Measurements from ENCODE around the gene PPP2R2C. TPM values are rescaled to one million over a fixed set of nuclear protein-coding genes. Genes with fewer than 3 reads are reported as not detected.

Gene PPP2R2C
- total RNA-seq, 1 experiment from 2014 or later, result not detected

DNA sequence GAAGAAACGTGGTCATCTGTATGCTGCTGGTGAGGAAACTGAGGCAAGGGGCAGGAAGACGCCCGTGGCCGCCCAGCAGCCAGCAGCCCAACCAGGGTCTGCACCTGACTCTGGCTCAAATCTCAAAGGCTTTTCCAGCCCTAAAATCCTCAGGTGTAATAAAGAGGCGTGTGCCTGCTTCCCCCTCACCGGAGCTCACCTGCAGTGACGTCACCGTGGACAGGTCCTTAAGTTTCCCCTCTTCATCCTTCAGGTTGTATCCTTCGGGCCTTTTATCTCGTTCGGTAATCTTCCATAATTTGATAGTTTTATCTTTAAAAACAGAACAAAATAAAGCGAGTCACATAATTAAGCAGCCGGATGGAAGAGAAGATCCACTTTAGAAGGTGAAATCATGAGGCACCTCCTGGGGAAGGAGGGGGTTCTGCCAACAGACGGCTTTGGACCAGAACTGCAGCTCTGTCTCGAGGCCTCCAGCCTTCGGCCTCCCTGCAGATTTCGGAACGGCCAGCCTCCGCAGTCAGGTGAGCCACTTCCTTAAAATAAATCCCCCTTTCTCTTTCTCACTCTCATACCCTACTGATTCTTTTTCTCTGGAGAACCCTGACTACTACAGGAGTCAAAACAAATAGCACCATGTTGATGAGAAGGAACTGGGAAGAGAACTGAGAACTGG lies 96.7 kb downstream of the PPP2R2C start:
- DNase-seq (ENCODE audit: low spot score), result no peak
- intact Hi-C loops (cut with micrococcal nuclease; ENCODE audit: unreplicated experiment), result no loop called here
- no peak overlapping the region for H3K4me3 ChIP-seq (ENCODE audit: low read depth, low read length, poor library complexity, severe bottlenecking)
- CTCF ChIA-PET, result no interaction called here
- H3K27me3 ChIP-seq (replicated peaks; ENCODE audit: insufficient read depth, low read depth, low read length, poor library complexity), result peaks cover 26% of the 10 kb centered on the region
- no TSS peak for BruUV-seq (replicated peaks)
- H3K27ac ChIP-seq (ENCODE audit: low read depth, low read length, poor library complexity, severe bottlenecking), result no peak overlapping the region
- POLR2A ChIA-PET (ENCODE audit: low non-redundant PET), result no interaction called here
- no peaks in the 10 kb centered on the region for H3K9me3 ChIP-seq (ENCODE audit: low read depth, low read length, poor library complexity, severe bottlenecking)
- H3K36me3 ChIP-seq (ENCODE audit: insufficient read depth, low read length, poor library complexity, severe bottlenecking), result no peaks in the 10 kb centered on the region
- TF ChIP-seq EZH2 (IDR thresholded peaks at IDR 0.05; ENCODE audit: borderline replicate concordance, low read depth, low read length, poor library complexity, severe bottlenecking), result no peak
- no peak for TF ChIP-seq CTCF (conservative IDR thresholded peaks at IDR 0.05; ENCODE audit: low read depth, low read length)
- H3K4me1 ChIP-seq (ENCODE audit: insufficient read depth, low read length, poor library complexity, severe bottlenecking), result no peaks in the 10 kb centered on the region

- intact Hi-C loops (cut with micrococcal nuclease; ENCODE audit: unreplicated experiment), result no loop called here
- ChIA-PET CTCF (no interaction called here), POLR2A (ENCODE audit: low non-redundant PET) (no interaction called here)
- DNase-seq (ENCODE audit: low spot score), result no peak
- Histone ChIP-seq H3K4me1 (ENCODE audit: insufficient read depth, low read length, poor library complexity, severe bottlenecking) (no peaks in the 10 kb centered on the region), H3K4me3 (ENCODE audit: low read depth, low read length, poor library complexity, severe bottlenecking) (no peak overlapping the region), H3K9me3 (ENCODE audit: low read depth, low read length, poor library complexity, severe bottlenecking) (no peaks in the 10 kb centered on the region), H3K27ac (ENCODE audit: low read depth, low read length, poor library complexity, severe bottlenecking) (no peak overlapping the region), H3K27me3 (replicated peaks; ENCODE audit: insufficient read depth, low read depth, low read length, poor library complexity) (peaks cover 28% of the 10 kb centered on the region), H3K36me3 (ENCODE audit: insufficient read depth, low read length, poor library complexity, severe bottlenecking) (no peaks in the 10 kb centered on the region)
- no peak for TF ChIP-seq EZH2 (IDR thresholded peaks at IDR 0.05; ENCODE audit: borderline replicate concordance, low read depth, low read length, poor library complexity, severe bottlenecking)
- no peak for TF ChIP-seq CTCF (conservative IDR thresholded peaks at IDR 0.05; ENCODE audit: low read depth, low read length)
- BruUV-seq (replicated peaks), result no TSS peak
Observed at GRCh38 chr4:6374575-6374974, 97.8 kb downstream of the PPP2R2C start.

DNA sequence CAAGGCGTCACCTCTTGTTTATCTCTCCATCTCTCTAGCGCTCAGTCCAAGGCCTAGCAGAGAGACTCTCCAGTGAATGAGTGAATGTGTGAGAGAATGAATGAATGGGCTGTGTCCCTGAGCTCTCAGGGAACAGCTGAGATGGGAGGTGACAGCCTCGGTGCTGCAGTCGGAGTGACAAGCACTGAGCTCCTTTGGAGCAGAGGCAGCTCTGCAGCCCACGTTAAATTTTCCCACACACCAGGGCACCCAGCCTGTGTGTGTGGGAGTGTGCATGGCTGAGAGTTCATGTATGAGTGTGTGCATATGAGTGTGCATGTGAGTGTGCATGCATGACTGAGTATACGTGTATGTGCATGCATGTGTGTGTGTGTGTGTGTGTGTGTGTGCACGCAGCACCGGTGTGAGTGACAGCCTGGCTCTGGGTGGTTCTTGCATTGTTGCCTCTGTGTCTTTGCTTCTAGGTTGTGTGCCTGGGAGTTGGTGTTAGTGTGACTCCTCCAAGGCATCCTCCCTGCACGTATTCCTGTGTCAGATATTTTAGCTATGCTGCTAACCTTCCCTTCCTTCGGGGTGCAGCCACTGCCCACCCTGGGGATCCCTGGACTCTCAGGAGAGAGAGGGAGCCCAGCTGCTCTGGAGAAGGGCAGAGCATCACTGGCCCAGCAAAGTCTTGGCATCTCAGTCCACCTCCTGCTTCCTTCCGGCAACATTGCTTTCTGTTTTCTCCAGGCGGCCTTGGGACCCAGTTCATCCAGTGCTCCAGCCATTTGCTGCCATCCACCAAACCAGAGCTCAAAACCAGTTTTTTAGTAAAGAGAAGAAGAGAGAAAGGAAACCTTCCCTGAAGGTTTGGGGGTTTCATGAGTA lies 98.6 kb downstream of the PPP2R2C start:
- H3K27ac ChIP-seq (ENCODE audit: low read depth, low read length, poor library complexity, severe bottlenecking), result no peak overlapping the region
- no peaks in the 10 kb centered on the region for H3K36me3 ChIP-seq (ENCODE audit: insufficient read depth, low read length, poor library complexity, severe bottlenecking)
- H3K27me3 ChIP-seq (replicated peaks; ENCODE audit: insufficient read depth, low read depth, low read length, poor library complexity), result peaks cover 29% of the 10 kb centered on the region
- no peaks in the 10 kb centered on the region for H3K9me3 ChIP-seq (ENCODE audit: low read depth, low read length, poor library complexity, severe bottlenecking)
- H3K4me1 ChIP-seq (ENCODE audit: insufficient read depth, low read length, poor library complexity, severe bottlenecking), result no peaks in the 10 kb centered on the region
- ChIA-PET POLR2A (ENCODE audit: low non-redundant PET) (no interaction called here), CTCF (no interaction called here)
- H3K4me3 ChIP-seq (ENCODE audit: low read depth, low read length, poor library complexity, severe bottlenecking), result no peak overlapping the region
- intact Hi-C loops (cut with micrococcal nuclease; ENCODE audit: unreplicated experiment), result no loop called here
- BruUV-seq (replicated peaks), result no TSS peak
- DNase-seq (ENCODE audit: low spot score), result no peak
- TF ChIP-seq EZH2 (IDR thresholded peaks at IDR 0.05; ENCODE audit: borderline replicate concordance, low read depth, low read length, poor library complexity, severe bottlenecking) (no peak), CTCF (conservative IDR thresholded peaks at IDR 0.05; ENCODE audit: low read depth, low read length) (no peak)
